T-helper 1 cell (primary cell): Measurements from ENCODE around the gene TEX14.

Experiments used
- DNase-seq, 5 donors: peaks; one replicate each; pipeline ENCODE4 v3.0.0-alpha.2; 2012 to 2020

The TEX14 gene

DNA sequence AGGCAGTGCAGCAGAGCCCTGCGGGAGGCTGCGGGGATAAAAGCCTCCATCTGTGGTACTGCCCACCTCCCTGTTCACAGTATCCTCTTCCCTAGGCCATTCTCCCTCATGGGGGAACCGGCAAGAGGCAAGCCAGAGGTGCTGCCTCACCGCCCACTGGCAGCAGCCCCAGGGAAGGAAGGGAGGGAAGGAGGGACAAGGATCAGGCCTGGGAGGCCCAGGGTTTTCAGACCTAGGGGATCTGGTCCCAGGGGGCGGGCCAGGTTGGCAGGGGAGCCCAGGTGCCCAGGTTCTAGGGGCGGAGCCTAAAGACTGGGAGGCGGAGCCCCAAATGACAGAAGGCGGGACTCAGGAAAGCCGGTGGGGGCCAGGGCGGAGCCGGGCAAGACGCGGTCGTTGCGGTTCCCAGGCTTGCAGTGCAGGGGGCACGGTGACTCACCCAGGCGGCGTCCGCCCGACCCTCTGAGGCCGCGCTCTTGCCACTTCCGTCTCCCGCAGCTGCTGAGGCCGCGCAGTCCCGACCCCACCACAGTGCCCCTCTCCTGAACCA, 174.4 kb downstream of the TEX14 start:
- DNase-seq = no peak

GRCh38 chr17:58516644-58517377, 175.0 kb downstream of the TEX14 start:
- no peak for DNase-seq

DNA sequence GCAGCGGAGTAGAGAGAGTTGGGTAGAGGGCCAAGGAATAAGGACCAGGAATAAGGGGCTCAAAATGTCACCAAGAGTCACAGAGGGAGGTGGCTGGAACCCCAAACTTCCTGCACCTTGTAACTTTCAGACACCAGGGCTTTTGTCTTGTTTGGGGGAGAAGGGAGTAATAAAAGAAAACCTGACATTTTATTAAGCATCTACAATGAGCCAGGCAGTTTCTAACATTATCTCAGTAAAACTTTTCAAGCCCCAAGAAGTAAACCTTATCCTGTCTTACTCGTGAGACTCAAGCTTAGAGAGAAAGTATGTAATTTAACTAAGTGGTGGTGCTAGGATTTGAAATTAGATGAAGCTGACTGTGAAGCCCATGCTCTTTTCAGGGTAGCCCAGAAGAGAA, 176.6 kb downstream of the TEX14 start:
- DNase-seq = no peak

DNA sequence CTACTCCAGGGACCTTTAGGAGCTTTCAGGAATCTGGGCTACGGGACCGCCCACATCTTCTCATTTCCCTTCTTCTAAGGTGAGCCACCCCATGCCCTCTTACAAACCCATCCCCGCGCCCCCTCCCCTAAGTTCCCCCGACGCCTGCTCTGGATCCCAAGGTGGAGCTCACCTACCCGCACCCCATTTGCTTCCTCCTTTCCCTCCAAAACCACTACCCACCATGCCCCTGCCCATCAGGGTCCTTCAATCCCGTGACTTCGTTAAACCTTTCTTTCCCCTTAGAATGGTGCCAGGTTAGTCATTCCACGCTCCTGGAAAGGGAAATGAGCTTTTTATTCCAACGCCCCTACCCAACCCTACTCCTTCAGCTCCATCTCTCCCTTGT, 177.1 kb downstream of the TEX14 start:
- DNase-seq = no peak

GRCh38 chr17:58513965-58514769, 177.7 kb downstream of the TEX14 start, which contains the start of gene MTMR4:
MTMR4 (minus strand) TSS chr17:58514638; CDS start chr17:58514407, 231 bp downstream.
- DNase-seq = peak; percentile 60 to 76 (median 73)

DNA sequence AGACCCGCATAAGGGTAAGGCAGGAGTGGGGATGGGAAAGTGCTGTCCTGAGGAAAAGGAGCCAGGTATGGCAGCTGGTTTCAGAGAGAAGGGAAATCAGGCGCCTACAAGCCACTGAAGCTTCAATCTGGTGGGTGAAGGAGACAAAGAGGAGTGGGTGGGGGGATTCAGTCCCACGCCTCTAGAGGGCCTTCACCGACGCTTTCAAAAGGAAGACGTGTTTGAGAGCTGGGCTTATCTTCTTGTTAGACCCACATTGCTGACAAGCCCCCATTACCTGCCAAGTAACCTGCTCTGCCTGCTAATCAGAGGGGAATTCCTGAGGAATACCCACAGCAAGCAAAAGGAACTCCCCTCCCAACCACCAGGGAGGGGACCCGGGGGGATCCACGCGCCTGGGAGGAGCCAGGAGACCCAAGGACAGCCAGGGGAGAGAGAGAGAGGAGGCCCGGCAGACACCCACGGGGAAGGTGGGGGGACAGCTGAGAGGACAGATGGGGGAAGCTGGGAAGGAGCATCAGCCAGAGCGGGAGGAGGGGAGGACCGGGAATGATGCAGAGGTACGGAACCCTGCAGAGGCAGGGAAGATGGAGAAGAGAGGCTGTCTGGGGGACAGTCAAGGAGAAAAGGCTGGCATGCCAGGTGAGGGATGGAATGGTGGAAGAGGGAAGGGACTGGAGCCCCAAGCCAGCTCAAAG, 178.4 kb downstream of the TEX14 start:
- DNase-seq = no peak

DNA sequence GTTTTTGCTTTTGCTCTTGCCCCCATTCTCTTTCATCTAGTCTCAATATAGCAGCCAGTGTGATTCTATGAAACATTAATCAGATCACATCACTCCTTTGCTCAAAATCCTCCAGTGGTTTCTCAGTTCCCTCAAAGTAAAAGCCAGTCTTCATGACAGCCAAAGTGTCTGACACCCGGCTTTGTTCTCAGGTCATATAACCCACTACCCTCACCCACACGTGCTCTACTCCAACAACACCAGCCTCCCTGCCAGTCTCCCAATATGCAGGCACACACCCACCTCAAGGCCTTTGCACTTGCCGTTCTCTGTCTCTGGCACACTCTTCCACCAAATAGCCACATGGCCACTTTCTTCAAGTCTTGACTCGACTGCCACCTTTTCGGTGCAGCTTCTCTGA, 181.8 kb downstream of the TEX14 start:
- DNase-seq = no peak

DNA sequence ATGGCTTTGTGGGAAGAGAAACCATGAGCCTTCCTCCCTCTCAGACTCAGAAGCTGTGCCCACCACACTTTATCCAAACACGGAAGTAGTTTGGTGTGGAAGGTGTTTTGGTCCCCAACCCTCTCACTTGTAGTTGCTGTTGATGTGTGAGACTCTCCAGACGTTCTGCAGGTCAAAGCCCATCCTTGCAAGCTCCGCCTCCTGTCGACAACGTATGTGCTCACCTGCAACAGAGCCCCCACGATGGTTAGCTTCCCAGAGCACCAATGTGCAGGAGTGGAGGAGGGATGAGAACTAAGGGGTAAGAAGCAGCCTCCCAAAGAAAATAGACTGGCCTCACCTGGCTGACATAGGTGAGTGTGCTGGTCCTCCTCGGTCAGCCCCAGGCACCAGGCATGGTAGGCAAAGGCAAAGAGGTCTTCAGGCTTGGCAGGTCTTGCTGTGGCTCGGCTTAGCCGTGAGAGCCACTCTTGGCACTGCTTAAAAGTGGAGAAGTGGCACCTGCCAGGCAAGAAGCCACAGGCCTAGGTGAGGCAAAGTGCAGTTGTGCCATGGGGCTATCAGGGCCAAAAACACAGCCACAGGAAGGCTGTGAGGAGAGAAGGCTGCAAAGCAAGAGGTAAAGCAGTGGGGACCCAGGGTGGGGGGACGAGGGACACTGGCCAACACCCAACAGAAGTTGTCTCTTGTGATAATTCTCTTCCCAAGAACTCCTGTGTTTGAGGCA, 183.3 kb downstream of the TEX14 start:
- DNase-seq = no peak

GRCh38 chr17:58507123-58507634, 184.7 kb downstream of the TEX14 start:
- DNase-seq = no peak
